ENCODE measurements around the gene HOXA3. TPM values are rescaled to one million over a fixed set of nuclear protein-coding genes. Genes with fewer than 3 reads are reported as not detected.

The HOXA3 gene
- total RNA-seq, 1 experiment from 2014 or later = not detected

- H3K9me3 Mint-ChIP-seq = no peaks in the 10 kb centered on the region
- ChIA-PET POLR2A (no interaction called here), CTCF (no interaction called here)
- ATAC-seq = no peak
- peaks cover 17% of the 10 kb centered on the region for H3K4me1 Mint-ChIP-seq
- DNase-seq (ENCODE audit: low spot score) = no peak
- H3K27me3 Mint-ChIP-seq (ENCODE audit: low read depth) = peaks cover 96% of the 10 kb centered on the region
- no peak overlapping the region for H3K27ac Mint-ChIP-seq
- H3K4me3 Mint-ChIP-seq = no peak overlapping the region
- TF ChIP-seq ZBTB43 (CRISPR knock-in tag; IDR thresholded peaks at IDR 0.05) (no peak), IRF1 (CRISPR knock-in tag; IDR thresholded peaks at IDR 0.05) (no peak), ESRRA (CRISPR knock-in tag; IDR thresholded peaks at IDR 0.05; ENCODE audit: borderline replicate concordance) (no peak), ZNF232 (CRISPR knock-in tag; IDR thresholded peaks at IDR 0.05) (no peak), CBFB (CRISPR knock-in tag; IDR thresholded peaks at IDR 0.05; ENCODE audit: low read depth) (no peak), ETV6 (CRISPR knock-in tag; IDR thresholded peaks at IDR 0.05) (no peak), ZBTB21 (CRISPR knock-in tag; IDR thresholded peaks at IDR 0.05; ENCODE audit: borderline replicate concordance) (no peak), FOXP1 (CRISPR knock-in tag; IDR thresholded peaks at IDR 0.05; ENCODE audit: borderline replicate concordance) (no peak), ZMAT4 (CRISPR knock-in tag; IDR thresholded peaks at IDR 0.05) (no peak)
- TF ChIP-seq, protein P1, sequence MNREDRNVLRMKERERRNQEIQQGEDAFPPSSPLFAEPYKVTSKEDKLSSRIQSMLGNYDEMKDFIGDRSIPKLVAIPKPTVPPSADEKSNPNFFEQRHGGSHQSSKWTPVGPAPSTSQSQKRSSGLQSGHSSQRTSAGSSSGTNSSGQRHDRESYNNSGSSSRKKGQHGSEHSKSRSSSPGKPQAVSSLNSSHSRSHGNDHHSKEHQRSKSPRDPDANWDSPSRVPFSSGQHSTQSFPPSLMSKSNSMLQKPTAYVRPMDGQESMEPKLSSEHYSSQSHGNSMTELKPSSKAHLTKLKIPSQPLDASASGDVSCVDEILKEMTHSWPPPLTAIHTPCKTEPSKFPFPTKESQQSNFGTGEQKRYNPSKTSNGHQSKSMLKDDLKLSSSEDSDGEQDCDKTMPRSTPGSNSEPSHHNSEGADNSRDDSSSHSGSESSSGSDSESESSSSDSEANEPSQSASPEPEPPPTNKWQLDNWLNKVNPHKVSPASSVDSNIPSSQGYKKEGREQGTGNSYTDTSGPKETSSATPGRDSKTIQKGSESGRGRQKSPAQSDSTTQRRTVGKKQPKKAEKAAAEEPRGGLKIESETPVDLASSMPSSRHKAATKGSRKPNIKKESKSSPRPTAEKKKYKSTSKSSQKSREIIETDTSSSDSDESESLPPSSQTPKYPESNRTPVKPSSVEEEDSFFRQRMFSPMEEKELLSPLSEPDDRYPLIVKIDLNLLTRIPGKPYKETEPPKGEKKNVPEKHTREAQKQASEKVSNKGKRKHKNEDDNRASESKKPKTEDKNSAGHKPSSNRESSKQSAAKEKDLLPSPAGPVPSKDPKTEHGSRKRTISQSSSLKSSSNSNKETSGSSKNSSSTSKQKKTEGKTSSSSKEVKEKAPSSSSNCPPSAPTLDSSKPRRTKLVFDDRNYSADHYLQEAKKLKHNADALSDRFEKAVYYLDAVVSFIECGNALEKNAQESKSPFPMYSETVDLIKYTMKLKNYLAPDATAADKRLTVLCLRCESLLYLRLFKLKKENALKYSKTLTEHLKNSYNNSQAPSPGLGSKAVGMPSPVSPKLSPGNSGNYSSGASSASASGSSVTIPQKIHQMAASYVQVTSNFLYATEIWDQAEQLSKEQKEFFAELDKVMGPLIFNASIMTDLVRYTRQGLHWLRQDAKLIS (CRISPR knock-in tag; IDR thresholded peaks at IDR 0.05; ENCODE audit: borderline replicate concordance) = no peak
- TF ChIP-seq, protein P2, sequence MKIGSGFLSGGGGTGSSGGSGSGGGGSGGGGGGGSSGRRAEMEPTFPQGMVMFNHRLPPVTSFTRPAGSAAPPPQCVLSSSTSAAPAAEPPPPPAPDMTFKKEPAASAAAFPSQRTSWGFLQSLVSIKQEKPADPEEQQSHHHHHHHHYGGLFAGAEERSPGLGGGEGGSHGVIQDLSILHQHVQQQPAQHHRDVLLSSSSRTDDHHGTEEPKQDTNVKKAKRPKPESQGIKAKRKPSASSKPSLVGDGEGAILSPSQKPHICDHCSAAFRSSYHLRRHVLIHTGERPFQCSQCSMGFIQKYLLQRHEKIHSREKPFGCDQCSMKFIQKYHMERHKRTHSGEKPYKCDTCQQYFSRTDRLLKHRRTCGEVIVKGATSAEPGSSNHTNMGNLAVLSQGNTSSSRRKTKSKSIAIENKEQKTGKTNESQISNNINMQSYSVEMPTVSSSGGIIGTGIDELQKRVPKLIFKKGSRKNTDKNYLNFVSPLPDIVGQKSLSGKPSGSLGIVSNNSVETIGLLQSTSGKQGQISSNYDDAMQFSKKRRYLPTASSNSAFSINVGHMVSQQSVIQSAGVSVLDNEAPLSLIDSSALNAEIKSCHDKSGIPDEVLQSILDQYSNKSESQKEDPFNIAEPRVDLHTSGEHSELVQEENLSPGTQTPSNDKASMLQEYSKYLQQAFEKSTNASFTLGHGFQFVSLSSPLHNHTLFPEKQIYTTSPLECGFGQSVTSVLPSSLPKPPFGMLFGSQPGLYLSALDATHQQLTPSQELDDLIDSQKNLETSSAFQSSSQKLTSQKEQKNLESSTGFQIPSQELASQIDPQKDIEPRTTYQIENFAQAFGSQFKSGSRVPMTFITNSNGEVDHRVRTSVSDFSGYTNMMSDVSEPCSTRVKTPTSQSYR (CRISPR knock-in tag; IDR thresholded peaks at IDR 0.05) = no peak
- TF ChIP-seq, protein P3, sequence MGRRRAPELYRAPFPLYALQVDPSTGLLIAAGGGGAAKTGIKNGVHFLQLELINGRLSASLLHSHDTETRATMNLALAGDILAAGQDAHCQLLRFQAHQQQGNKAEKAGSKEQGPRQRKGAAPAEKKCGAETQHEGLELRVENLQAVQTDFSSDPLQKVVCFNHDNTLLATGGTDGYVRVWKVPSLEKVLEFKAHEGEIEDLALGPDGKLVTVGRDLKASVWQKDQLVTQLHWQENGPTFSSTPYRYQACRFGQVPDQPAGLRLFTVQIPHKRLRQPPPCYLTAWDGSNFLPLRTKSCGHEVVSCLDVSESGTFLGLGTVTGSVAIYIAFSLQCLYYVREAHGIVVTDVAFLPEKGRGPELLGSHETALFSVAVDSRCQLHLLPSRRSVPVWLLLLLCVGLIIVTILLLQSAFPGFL (CRISPR knock-in tag; IDR thresholded peaks at IDR 0.05; ENCODE audit: borderline replicate concordance) = no peak
- no peaks in the 10 kb centered on the region for H3K36me3 Mint-ChIP-seq
These were observed 25.6 kb downstream of the HOXA3 start for GRCh38 chr7:27126596-27127327.

DNA sequence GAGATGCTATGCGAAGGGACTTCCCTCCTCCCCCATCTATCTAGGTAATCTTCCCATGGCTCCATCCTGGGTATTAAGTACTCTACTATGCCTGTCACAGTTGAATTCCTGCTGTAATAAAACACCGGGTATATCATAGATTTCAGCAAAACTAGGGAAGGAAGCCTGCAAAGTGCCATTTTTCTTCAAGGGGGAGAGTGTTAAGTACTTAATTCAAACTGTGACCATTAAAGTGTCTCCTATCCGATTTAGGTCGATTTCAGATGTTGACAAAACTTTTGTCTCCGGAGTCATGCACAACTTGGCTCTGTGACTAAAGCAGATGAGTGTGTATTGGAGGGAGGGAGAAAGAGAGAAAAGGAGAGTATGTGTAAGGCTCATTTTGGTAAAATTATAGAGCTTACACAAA, 26.4 kb downstream of the HOXA3 start:
- H3K36me3 Mint-ChIP-seq = no peaks in the 10 kb centered on the region
- H3K27ac Mint-ChIP-seq = no peak overlapping the region
- H3K27me3 Mint-ChIP-seq (ENCODE audit: low read depth) = peaks cover 96% of the 10 kb centered on the region
- H3K4me1 Mint-ChIP-seq = peaks cover 12% of the 10 kb centered on the region
- DNase-seq (ENCODE audit: low spot score) = no peak
- no peak for TF ChIP-seq TEAD1 (CRISPR knock-in tag; IDR thresholded peaks at IDR 0.05)
- TF ChIP-seq ZBTB21 (CRISPR knock-in tag; IDR thresholded peaks at IDR 0.05; ENCODE audit: borderline replicate concordance) = no peak
- TF ChIP-seq, protein P3 (CRISPR knock-in tag; IDR thresholded peaks at IDR 0.05; ENCODE audit: borderline replicate concordance) = no peak
- no peak for TF ChIP-seq FOXP1 (CRISPR knock-in tag; IDR thresholded peaks at IDR 0.05; ENCODE audit: borderline replicate concordance)
- H3K4me3 Mint-ChIP-seq = no peak overlapping the region
- no peaks in the 10 kb centered on the region for H3K9me3 Mint-ChIP-seq
- ChIA-PET CTCF (no interaction called here), POLR2A (no interaction called here)
- ATAC-seq = no peak

Measured in WTC11 (cell line).